ENCODE results near the gene BMPR1B.
A peak's percentile ranks its signal among the peaks of the same experiment; 100 is the strongest.
"Not testable (repeated sequence)": the region's sequence is repeated elsewhere in the genome, so short reads cannot be mapped to it uniquely, and the experiment has no call there.

The BMPR1B gene

GRCh38 chr4:95049551-95050233, 291.9 kb downstream of the BMPR1B start:
- no peak for DNase-seq

GRCh38 chr4:95050980-95051701, 293.4 kb downstream of the BMPR1B start:
- no peak for DNase-seq

DNA sequence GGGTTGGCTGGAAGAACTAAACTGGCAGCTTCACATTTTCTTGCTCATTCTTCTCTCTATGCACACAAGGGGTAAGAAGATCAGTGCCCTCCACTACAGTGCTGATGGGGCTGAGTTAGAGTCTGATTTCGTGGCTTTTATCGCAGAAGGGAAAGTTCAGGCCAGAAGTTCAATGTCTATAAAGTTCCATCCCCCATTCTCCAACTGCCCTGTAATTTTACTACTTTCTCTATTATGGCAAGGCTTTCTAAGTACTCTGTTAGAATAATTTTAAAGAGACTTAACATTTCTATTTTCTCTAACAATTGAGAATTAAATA, 293.9 kb downstream of the BMPR1B start:
- DNase-seq = no peak

DNA sequence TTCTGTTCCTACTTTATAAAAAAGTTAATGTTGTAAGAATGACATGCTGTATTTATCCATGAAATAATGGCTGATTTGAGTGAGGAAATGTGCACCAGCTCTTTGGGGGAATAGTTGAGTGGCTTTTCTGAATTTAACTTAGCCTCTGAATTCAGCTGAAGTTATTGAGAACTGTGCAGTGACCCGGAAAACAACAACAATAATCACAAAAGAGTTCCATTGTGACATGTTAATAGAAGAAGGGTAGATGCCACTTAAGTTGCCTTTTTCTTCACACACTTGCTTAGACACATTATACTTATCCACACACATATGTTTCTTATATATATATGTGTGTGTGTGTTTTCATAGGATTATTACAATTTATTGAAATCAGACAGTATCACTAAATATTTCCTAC, 301.2 kb downstream of the BMPR1B start:
- DNase-seq = no peak

GRCh38 chr4:95059663-95060062, 301.9 kb downstream of the BMPR1B start:
- DNase-seq = no peak

GRCh38 chr4:95061220-95061619, 303.5 kb downstream of the BMPR1B start:
- DNase-seq = no peak

- not testable (repeated sequence) for DNase-seq
Observed at GRCh38 chr4:95061801-95062200, 304.0 kb downstream of the BMPR1B start.

- no peak for DNase-seq
Observed at GRCh38 chr4:95066050-95066449, 308.3 kb downstream of the BMPR1B start.

- DNase-seq = no peak
Observed at GRCh38 chr4:95068401-95068800, 310.6 kb downstream of the BMPR1B start.

DNA sequence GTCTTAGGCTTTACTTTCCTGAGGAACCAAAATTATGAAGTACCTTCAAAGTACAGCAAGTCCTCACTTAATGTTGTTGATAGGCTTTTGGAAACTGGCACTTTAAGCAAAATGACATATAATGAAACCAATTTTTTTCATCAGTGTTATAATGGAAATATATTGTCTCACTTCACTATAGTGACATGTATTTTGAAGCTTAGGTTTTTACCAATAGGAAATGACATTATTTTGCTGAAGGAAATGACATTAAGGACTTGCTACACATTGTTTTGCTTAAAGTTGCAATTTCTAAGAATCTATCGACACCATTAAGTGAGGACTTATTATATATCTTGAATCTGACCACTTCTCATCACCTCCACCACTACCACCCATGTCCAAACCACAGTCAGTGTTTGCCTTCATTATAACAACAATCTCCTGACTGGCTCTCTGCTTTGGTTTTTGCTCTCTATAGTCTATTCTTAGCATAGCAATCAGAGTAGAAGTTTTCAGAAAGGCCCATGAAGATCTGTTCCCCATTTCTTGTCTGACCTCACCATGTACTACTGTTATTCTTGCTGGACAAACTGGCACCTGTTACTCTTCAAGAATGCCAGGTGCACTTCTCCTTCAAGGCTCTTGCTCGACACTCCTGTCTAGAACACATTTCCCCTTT, 311.2 kb downstream of the BMPR1B start:
- no peak for DNase-seq

- no peak for DNase-seq
Observed at GRCh38 chr4:95071851-95072250, 314.1 kb downstream of the BMPR1B start.

DNA sequence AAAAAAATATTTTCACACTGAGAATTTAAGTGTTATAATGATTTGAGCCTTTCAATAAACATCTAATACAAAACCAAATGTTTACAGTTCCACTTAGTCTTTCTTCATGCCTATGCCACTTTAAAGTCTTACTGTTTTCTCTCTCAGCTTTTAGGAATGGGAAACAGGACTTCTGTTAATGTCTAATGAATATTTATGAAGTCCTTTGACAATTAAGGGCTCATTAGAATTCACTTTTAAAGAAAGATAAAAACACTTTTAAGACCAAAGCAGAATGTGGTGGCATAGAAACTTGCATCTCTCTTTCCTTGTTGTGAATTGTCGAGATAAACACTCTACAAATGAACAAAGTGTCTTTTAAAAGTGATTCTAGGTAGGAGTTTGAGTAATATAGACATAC, 315.9 kb downstream of the BMPR1B start:
- no peak for DNase-seq

DNA sequence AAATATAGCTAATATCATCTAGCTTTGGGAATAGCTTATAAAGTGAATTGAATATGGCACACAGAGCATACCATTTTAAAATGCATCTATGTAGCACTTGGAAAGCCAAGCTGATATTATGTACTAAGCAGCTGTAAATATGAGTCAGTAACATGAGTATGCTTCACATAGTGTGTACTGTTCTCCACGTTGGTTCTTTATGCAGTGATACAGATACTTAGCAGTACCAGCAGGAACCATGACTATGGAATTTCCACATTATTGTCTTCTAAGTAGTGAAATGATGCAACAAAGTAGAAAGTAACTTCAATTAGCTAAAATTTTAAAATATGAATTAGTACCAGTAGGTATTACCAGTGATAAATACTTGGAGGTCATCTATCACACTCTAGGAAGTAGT, 320.1 kb downstream of the BMPR1B start:
- no peak for DNase-seq

DNA sequence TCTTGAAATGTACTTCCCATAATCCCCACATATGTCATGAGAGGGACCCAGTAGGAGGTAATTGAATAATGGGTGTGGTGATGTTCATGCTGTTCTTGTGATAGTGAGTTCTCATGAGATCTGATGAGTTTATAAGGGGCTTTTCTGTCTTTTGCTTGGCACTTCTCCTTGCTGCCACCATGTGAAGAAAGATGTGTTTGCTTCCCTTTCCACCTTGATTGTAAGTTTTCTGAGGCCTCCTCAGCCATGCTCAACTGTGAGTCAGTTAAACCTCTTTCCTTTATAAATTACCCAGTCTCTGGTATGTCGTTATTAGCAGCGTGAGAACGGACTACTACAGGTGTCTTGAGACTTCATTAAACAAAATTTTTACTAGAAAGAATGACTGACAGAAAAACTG, 323.2 kb downstream of the BMPR1B start:
- no peak for DNase-seq

DNA sequence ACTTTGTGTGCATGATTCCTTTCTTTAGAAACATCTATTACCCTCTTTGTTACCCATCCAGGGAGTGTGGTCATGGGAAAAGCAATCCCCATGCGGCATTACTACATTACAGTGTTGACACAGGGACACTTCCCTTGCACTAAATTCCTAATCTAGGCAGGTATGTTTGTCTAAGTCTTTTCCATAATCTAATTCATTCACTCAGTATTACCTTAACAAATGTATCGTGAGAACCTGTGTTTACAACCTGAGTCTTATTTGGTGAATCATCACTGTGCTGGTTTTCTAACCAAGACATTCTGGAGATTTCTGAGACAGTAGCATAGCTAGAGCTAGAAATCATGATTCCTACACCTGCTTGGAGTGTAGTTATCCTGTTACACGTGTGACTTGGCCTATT, 326.8 kb downstream of the BMPR1B start:
- no peak for DNase-seq

DNA sequence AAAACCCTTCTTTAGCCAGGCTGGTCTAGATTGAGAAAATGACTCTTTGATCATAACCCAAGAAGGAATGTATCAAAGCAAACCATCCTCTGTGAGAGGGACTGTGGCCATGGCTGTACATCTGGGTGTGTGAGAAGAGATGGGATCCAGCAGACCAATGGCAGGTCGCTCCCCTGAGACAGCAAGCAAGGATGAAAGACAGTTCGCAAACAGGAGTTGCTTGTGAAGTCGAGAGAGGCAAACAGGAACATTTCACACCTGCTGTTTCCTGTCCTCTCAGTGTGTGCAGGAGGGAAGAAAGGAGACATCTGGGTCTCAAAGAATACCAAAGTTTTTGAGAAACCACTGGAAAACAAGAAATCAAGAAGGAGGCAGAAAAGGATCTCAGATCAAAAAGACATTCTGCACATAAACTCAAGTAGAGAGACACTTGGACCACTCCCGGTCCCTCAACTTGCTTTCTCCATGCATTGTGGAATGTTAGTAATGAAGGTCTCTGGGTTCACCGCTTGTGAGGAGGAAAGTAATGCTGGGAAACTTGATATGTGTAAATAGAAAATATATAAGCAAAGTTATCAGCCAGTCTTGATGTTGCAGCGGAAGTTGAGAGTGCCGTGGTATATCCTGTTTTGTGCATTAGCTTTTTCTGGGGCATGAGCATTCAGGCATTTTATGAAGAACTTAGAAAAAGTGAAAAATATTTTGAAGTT, 327.5 kb downstream of the BMPR1B start:
- DNase-seq = no peak

DNA sequence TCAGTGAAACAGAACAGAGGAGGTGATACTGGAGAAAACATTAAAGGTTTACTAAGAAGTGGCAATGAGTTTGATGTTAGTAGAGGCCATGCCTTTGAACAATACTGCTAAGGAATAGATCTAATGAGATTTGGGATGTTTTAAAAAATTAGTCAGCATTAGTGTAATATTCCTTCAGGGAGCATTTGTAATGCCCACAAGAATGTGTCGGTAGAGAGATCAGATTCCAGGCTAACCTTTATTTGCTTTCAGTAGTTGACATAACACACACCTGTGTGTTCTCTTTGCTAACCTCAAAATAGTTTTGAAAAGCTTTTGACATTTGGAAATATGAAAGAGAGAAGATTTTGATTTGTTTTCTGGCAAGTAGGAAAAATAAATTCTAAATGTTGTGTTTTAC, 328.8 kb downstream of the BMPR1B start:
- DNase-seq = no peak

DNA sequence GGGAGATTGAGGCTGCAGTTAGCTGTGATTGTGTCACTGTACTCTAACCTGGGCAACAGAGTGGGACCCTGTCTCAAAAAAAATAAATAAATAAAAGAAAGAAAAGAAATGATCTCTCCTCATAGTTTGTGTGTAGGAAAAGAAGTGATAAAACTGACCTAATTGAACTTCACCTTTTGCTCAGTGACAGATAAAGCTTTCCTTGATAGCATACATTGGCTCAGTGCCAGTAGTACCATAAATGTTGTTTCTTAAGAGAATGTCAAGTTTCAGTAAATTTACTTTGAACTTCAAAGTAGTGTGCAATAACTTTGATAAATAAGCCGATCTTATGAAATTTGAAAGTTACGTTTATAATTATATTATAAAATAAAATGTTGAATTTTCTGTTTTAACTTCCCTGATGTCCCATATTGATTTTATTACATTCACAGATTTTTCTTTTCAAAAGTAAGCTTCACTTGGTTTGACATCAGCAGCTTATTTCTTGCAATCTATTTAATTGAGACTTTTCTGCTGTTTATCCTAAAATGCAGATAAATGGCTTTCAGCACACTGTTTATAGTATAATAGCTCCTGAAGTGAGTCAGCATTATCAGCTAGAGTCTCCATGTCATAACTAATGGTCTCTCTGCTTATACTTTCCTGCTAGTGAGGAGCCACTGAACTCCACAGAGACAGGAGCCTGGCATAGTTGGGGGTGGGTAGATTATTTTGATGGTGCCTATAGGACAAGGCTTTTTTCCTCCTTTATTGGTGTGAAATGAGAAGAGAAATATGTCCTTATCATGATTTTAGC, 330.1 kb downstream of the BMPR1B start:
- no peak for DNase-seq

GRCh38 chr4:95091272-95091671, 333.5 kb downstream of the BMPR1B start:
- DNase-seq = no peak

- DNase-seq = peak in 1 of 2 experiments; percentile 44
Observed at GRCh38 chr4:95092766-95093165, 335.0 kb downstream of the BMPR1B start.

DNA sequence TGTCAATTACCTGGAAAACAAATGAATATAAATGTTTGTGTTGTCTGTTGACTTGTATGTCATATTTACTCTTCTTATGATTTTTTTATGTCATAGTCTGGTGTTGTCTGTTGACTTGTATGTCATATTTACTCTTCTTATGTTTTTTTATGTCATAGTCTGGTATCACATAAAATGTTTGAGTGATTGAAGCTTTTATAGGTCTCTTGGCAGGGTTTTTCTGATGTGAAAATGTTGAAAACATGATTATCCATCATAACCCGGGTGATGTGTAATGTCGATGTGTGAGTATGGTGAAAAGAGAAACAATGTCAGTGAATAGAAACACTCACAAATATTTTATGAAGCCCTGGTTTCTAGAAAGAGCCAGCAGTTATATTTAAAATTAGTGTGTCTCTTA, 335.7 kb downstream of the BMPR1B start:
- no peak for DNase-seq
